H9 (cell line): ENCODE data around the gene ZNF609. TPM values are rescaled to one million over a fixed set of nuclear protein-coding genes. Genes with fewer than 3 reads are reported as not detected.

Experiments
- DNase-seq: peaks from one replicate; pipeline ENCODE4 v3.0.0-alpha.2; 2017
- H2AFZ ChIP-seq: one replicate; pipeline ENCODE4 v1.6.1; 2013; ENCODE audit warnings: mild to moderate bottlenecking, low read length, control low read depth, moderate library complexity
- H2AK5ac ChIP-seq: 2 replicates; pipeline ENCODE4 v1.6.1; 2013; ENCODE audit warnings: low read length, control low read depth, mixed read lengths; ENCODE audit not compliant: insufficient read length
- H2BK120ac ChIP-seq: one replicate; pipeline ENCODE4 v1.6.1; 2013; ENCODE audit warnings: low read depth, mild to moderate bottlenecking, low read length, control low read depth, inconsistent platforms; ENCODE audit not compliant: poor library complexity, severe bottlenecking
- H2BK12ac ChIP-seq: 2 replicates; pipeline ENCODE4 v1.6.1; 2013; ENCODE audit warnings: low read length, control low read depth, mixed read lengths, low read depth; ENCODE audit not compliant: insufficient read length
- H2BK15ac ChIP-seq: 2 replicates; pipeline ENCODE4 v1.6.1; 2013; ENCODE audit warnings: low read depth, low read length, control low read depth
- H2BK20ac ChIP-seq: one replicate; pipeline ENCODE4 v1.6.1; 2013; ENCODE audit warnings: low read depth, mild to moderate bottlenecking, low read length, control low read depth, inconsistent platforms; ENCODE audit not compliant: poor library complexity, severe bottlenecking
- H2BK5ac ChIP-seq: 2 replicates; pipeline ENCODE4 v1.6.1; 2013; ENCODE audit warnings: low read length, control low read depth, mixed read lengths; ENCODE audit not compliant: insufficient read length
- H3K14ac ChIP-seq: 2 replicates; pipeline ENCODE4 v1.6.1; 2013; ENCODE audit warnings: low read length, control low read depth; ENCODE audit not compliant: insufficient read depth
- H3K18ac ChIP-seq: 2 replicates; pipeline ENCODE4 v1.6.1; 2013; ENCODE audit warnings: low read depth, mild to moderate bottlenecking, mixed read lengths, low read length, control low read depth; ENCODE audit not compliant: insufficient read length
- H3K23ac ChIP-seq: 2 replicates; pipeline ENCODE4 v1.6.1; 2013; ENCODE audit warnings: low read length, control low read depth, mixed read lengths, low read depth; ENCODE audit not compliant: insufficient read length
- H3K23me2 ChIP-seq: 2 replicates; pipeline ENCODE4 v1.6.1; 2013; ENCODE audit warnings: low read depth, mild to moderate bottlenecking, mixed read lengths, low read length, control low read depth; ENCODE audit not compliant: insufficient read length, poor library complexity, severe bottlenecking
- H3K27ac ChIP-seq: 2 replicates; pipeline ENCODE4 v1.5.1; 2013; ENCODE audit warnings: low read length, control low read depth, mixed read lengths, low read depth; ENCODE audit not compliant: insufficient read length
- H3K27me3 ChIP-seq: 2 replicates; pipeline ENCODE4 v1.6.1; 2013; ENCODE audit warnings: low read length, control low read depth, inconsistent platforms; ENCODE audit not compliant: insufficient read depth
- H3K4ac ChIP-seq: 2 replicates; pipeline ENCODE4 v1.6.1; 2013; ENCODE audit warnings: low read depth, mild to moderate bottlenecking, control low read depth, inconsistent platforms, low read length, moderate library complexity
- H3K4me1 ChIP-seq: 2 replicates; pipeline ENCODE4 v1.6.1; 2013; ENCODE audit warnings: low read length, control low read depth, inconsistent platforms; ENCODE audit not compliant: insufficient read depth
- H3K4me2 ChIP-seq: 2 replicates; pipeline ENCODE4 v1.6.1; 2013; ENCODE audit warnings: low read length, control low read depth, mixed read lengths; ENCODE audit not compliant: insufficient read length, insufficient read depth
- H3K56ac ChIP-seq: 2 replicates; pipeline ENCODE4 v1.6.1; 2013; ENCODE audit warnings: low read depth, mild to moderate bottlenecking, mixed read lengths, low read length, control low read depth; ENCODE audit not compliant: insufficient read length
- H3K79me1 ChIP-seq: 2 replicates; pipeline ENCODE4 v1.6.1; 2013; ENCODE audit warnings: low read depth, mild to moderate bottlenecking, moderate library complexity, low read length, control low read depth, inconsistent platforms; ENCODE audit not compliant: insufficient read depth, poor library complexity, severe bottlenecking
- H3K79me2 ChIP-seq: 2 replicates; pipeline ENCODE4 v1.6.1; 2013; ENCODE audit warnings: low read length, control low read depth, inconsistent platforms; ENCODE audit not compliant: insufficient read depth
- H3K9ac ChIP-seq: 2 replicates; pipeline ENCODE4 v1.6.1; 2013; ENCODE audit warnings: low read length, control low read depth, mixed read lengths; ENCODE audit not compliant: insufficient read length; ENCODE audit errors: extremely low read depth
- H3K9me3 ChIP-seq: one replicate; pipeline ENCODE4 v1.6.1; 2013; ENCODE audit warnings: low read depth, low read length, inconsistent platforms; ENCODE audit not compliant: control insufficient read depth
- H3T11ph ChIP-seq: one replicate; pipeline ENCODE4 v1.6.1; 2013; ENCODE audit warnings: mild to moderate bottlenecking, low read length, control low read depth, inconsistent platforms
- H4K20me1 ChIP-seq: one replicate; pipeline ENCODE4 v1.6.1; 2013; ENCODE audit not compliant: control insufficient read depth, insufficient read length, insufficient read depth
- H4K5ac ChIP-seq: 2 replicates; pipeline ENCODE4 v1.6.1; 2013; ENCODE audit warnings: low read depth, mild to moderate bottlenecking, mixed read lengths, low read length, control low read depth; ENCODE audit not compliant: insufficient read length
- H4K8ac ChIP-seq: replicated peaks from 2 replicates; pipeline ENCODE4 v1.6.1; 2013; ENCODE audit warnings: low read length, control low read depth, mixed read lengths, low read depth; ENCODE audit not compliant: insufficient read length
- H4K91ac ChIP-seq: 2 replicates; pipeline ENCODE4 v1.6.1; 2013; ENCODE audit warnings: low read depth, mild to moderate bottlenecking, moderate library complexity, mixed read lengths, low read length, control low read depth; ENCODE audit not compliant: insufficient read length
- H3K27ac Mint-ChIP-seq, 3 experiments: 2 replicates in 2 of 3; 3 replicates in 1 of 3; pipeline ENCODE4 v1.8.0; 2020 to 2021; ENCODE audit warnings: mixed read lengths in 3 of 3, mild to moderate bottlenecking in 1 of 3, moderate library complexity in 1 of 3
- H3K27me3 Mint-ChIP-seq: 2 replicates; pipeline ENCODE4 v1.8.0; 2021; ENCODE audit warnings: low read depth, mild to moderate bottlenecking, moderate library complexity, mixed read lengths
- H3K36me3 Mint-ChIP-seq, 3 experiments: 2 replicates in 2 of 3; 3 replicates in 1 of 3; pipeline ENCODE4 v1.8.0; 2020 to 2021; ENCODE audit warnings: low read depth in 3 of 3, mixed read lengths in 3 of 3; ENCODE audit not compliant: insufficient read depth in 1 of 3
- H3K4me1 Mint-ChIP-seq, 2 experiments: 2 replicates each; pipeline ENCODE4 v1.8.0; 2020; ENCODE audit warnings: mixed read lengths in 2 of 2
- H3K4me3 Mint-ChIP-seq, 2 experiments: 2 replicates in 1 of 2; 3 replicates in 1 of 2; pipeline ENCODE4 v1.8.0; 2020 to 2021; ENCODE audit warnings: mild to moderate bottlenecking in 2 of 2, mixed read lengths in 2 of 2, moderate library complexity in 1 of 2
- H3K9me3 Mint-ChIP-seq, 2 experiments: 2 replicates in 1 of 2; 3 replicates in 1 of 2; pipeline ENCODE4 v1.8.0; 2020; ENCODE audit warnings: mild to moderate bottlenecking in 2 of 2, mixed read lengths in 2 of 2, moderate library complexity in 1 of 2
- WGBS: extraction: QIAGEN DNeasy Blood & Tissue Kit; methylation state at CpG from one replicate; pipeline ENCODE4 v1.1.7; 2013; ENCODE audit warnings: missing lambda C conversion rate, low lambda C conversion rate, mixed read lengths; ENCODE audit not compliant: insufficient read length; ENCODE audit errors: extremely low coverage; 5-methylcytosine and 5-hydroxymethylcytosine counted together
- total RNA-seq: library from RNA; stranded (reverse); gene quantifications from 2 replicates; pipeline ENCODE4 v1.2.1, GENCODE V29; 2021
- TF ChIP-seq, protein P1 (sequence below): fragments of 200-600 bp; sonication (generic); conservative IDR thresholded peaks from 3 replicates; pipeline ENCODE4 v1.8.0; 2021; ENCODE audit warnings: antibody characterized with exemption, mild to moderate bottlenecking

ZNF609 gene
- total RNA-seq, 1 experiment from 2014 or later: 45.3 TPM

DNA sequence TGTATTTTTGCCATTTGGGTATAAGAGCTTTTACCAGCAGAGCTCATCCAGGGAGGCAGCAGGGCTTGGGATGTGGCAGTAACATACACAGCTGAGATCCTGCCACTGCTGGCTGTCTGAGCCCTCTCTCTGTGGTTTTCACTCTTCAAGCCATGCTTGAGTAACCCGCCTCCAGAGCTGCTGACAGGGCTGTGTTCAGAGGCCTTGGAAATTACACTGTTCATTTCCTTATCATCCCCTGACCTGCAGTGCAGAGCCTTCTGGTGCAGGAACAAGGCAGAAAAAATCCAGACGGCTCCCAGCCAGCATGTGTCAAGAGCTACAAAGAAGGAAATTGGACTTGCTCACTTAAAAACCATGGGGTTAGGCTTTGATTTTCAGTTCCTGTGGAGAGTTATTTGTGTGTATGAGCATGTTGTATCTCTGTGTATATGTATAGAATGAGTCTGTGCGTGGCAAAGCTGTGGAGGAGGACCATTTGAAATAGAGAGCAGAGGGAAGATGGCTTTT is 47.0 kb downstream of the ZNF609 start:
- Histone ChIP-seq H3K23ac (no peak overlapping the region), H2BK20ac (no peak overlapping the region), H3K4me2 (no peak overlapping the region), H4K5ac (no peak overlapping the region), H3K56ac (no peak overlapping the region), H3K27ac (no peak overlapping the region), H2AK5ac (no peak overlapping the region), H3K4ac (no peak overlapping the region), H2BK120ac (no peak overlapping the region), H3K79me2 (peaks cover 6% of the 10 kb centered on the region; the same call in 1 of the 2 replicates), H4K91ac (no peak overlapping the region), H3K14ac (no peak overlapping the region; the same call in 1 of the 2 replicates), H2BK12ac (no peak overlapping the region), H2BK5ac (no peak overlapping the region), H2AFZ (no peak overlapping the region), H2BK15ac (no peak overlapping the region), H3K27me3 (no peaks in the 10 kb centered on the region), H3K9me3 (no peaks in the 10 kb centered on the region), H3K79me1 (peaks cover 13% of the 10 kb centered on the region), H3K18ac (no peak overlapping the region), H4K8ac (no peak overlapping the region), H4K20me1 (no peaks in the 10 kb centered on the region), H3T11ph (no peak overlapping the region), H3K23me2 (no peaks in the 10 kb centered on the region), H3K4me1 (peaks cover 3% of the 10 kb centered on the region), H3K9ac (no peak overlapping the region)
- WGBS: no CpG with 5 or more reads among the region's 3 CpGs
- H3K27me3 Mint-ChIP-seq: no peaks in the 10 kb centered on the region
- no peaks in the 10 kb centered on the region for H3K9me3 Mint-ChIP-seq
- peaks cover 0 to 19% (median 11%) of the 10 kb centered on the region in 3 experiments; a peak in 4 of 7 replicates for H3K36me3 Mint-ChIP-seq
- TF ChIP-seq, protein P1, sequence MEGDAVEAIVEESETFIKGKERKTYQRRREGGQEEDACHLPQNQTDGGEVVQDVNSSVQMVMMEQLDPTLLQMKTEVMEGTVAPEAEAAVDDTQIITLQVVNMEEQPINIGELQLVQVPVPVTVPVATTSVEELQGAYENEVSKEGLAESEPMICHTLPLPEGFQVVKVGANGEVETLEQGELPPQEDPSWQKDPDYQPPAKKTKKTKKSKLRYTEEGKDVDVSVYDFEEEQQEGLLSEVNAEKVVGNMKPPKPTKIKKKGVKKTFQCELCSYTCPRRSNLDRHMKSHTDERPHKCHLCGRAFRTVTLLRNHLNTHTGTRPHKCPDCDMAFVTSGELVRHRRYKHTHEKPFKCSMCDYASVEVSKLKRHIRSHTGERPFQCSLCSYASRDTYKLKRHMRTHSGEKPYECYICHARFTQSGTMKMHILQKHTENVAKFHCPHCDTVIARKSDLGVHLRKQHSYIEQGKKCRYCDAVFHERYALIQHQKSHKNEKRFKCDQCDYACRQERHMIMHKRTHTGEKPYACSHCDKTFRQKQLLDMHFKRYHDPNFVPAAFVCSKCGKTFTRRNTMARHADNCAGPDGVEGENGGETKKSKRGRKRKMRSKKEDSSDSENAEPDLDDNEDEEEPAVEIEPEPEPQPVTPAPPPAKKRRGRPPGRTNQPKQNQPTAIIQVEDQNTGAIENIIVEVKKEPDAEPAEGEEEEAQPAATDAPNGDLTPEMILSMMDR: no peak
- H3K27ac Mint-ChIP-seq: no peak overlapping the region; a peak in 1 of 7 replicates
- DNase-seq: no peak
- H3K4me3 Mint-ChIP-seq: no peak overlapping the region
- H3K4me1 Mint-ChIP-seq: peaks cover 23 to 26% of the 10 kb centered on the region in 2 experiments
